HG02943 (cell line): Measurements from ENCODE around the gene ROR2.

ENCODE experiments used
- ATAC-seq: cut with Tn5 transposase; IDR thresholded peaks from one replicate; pipeline ENCODE4 v1.9.1; 2021; ENCODE audit warnings: mild to moderate bottlenecking, low read depth, moderate library complexity; ENCODE audit not compliant: unreplicated experiment

The ROR2 gene

GRCh38 chr9:91783876-91784672 is 166.0 kb downstream of the ROR2 start:
- no peak for ATAC-seq

- ATAC-seq: no peak
Observed at GRCh38 chr9:91783411-91783810, 166.6 kb downstream of the ROR2 start.

- ATAC-seq: no peak
Observed at GRCh38 chr9:91782708-91783214, 167.3 kb downstream of the ROR2 start.

GRCh38 chr9:91781906-91782305 is 168.1 kb downstream of the ROR2 start:
- ATAC-seq: no peak

- ATAC-seq: no peak
Observed at GRCh38 chr9:91781116-91781515, 168.9 kb downstream of the ROR2 start.

- ATAC-seq: no peak
Observed at GRCh38 chr9:91778031-91778430, 172.0 kb downstream of the ROR2 start.

- ATAC-seq: no peak
Observed at GRCh38 chr9:91777292-91777830, 172.7 kb downstream of the ROR2 start.

- ATAC-seq: no peak
Observed at GRCh38 chr9:91776409-91777291, 173.4 kb downstream of the ROR2 start.

- no peak for ATAC-seq
Observed at GRCh38 chr9:91775708-91776028, 174.4 kb downstream of the ROR2 start.

- ATAC-seq: no peak
Observed at GRCh38 chr9:91775011-91775707, 174.9 kb downstream of the ROR2 start.

- no peak for ATAC-seq
Observed at GRCh38 chr9:91773156-91773555, 176.9 kb downstream of the ROR2 start.

GRCh38 chr9:91771864-91772263 is 178.2 kb downstream of the ROR2 start:
- ATAC-seq: no peak

- ATAC-seq: no peak
Observed at GRCh38 chr9:91771027-91771426, 179.0 kb downstream of the ROR2 start.

- no peak for ATAC-seq
Observed at GRCh38 chr9:91770229-91770628, 179.8 kb downstream of the ROR2 start.

GRCh38 chr9:91768977-91769916 is 180.8 kb downstream of the ROR2 start:
- no peak for ATAC-seq

- no peak for ATAC-seq
Observed at GRCh38 chr9:91768507-91768906, 181.5 kb downstream of the ROR2 start.

- ATAC-seq: no peak
Observed at GRCh38 chr9:91766315-91767069, 183.5 kb downstream of the ROR2 start.

GRCh38 chr9:91765296-91765695 is 184.7 kb downstream of the ROR2 start:
- no peak for ATAC-seq

- ATAC-seq: no peak
Observed at GRCh38 chr9:91764661-91765060, 185.4 kb downstream of the ROR2 start.
